Measurements from ENCODE around the gene PRR29. TPM values are rescaled to one million over a fixed set of nuclear protein-coding genes. Genes with fewer than 3 reads are reported as not detected.
"Not testable (repeated sequence)": the region's sequence is repeated elsewhere in the genome, so short reads cannot be mapped to it uniquely, and the experiment has no call there.

The PRR29 gene
- total RNA-seq, 2 experiments from 2014 or later: 1.0 to 1.5 TPM

GRCh38 chr17:64017381-64017980, 19.3 kb downstream of the PRR29 start:
- POLR2A ChIA-PET: interaction anchor here (0.6 kb wide), 1 partner anchor 11 kb away, joined by 4 read pairs; no protein-coding TSS in a partner anchor
- H3K4me3 Mint-ChIP-seq: peak overlapping the region; percentile 84
- intact Hi-C loops (cut with DNase I, micrococcal nuclease): no loop called here
- peak overlapping the region; percentile 94 for H3K27ac Mint-ChIP-seq
- peaks cover 11% of the 10 kb centered on the region for H3K36me3 Mint-ChIP-seq (ENCODE audit: low read depth)
- H3K27me3 Mint-ChIP-seq: no peaks in the 10 kb centered on the region
- ATAC-seq (no peak), DNase-seq (no peak)
- no peaks in the 10 kb centered on the region for H3K9me3 Mint-ChIP-seq (ENCODE audit: low read depth)
- CTCF ChIA-PET: interaction anchor here (0.6 to 5.5 kb wide), 22 partner anchors 10 to 222 kb away, joined by 3 to 97 read pairs (median 4); partner anchors contain the start of gene ERN1
- H3K4me1 Mint-ChIP-seq: peaks cover 68% of the 10 kb centered on the region

GRCh38 chr17:64019551-64019961, 21.4 kb downstream of the PRR29 start:
- CTCF ChIA-PET: interaction anchor here (0.7 to 5.5 kb wide), 12 partner anchors 8 to 199 kb away, joined by 3 to 97 read pairs (median 5); partner anchors contain the start of gene ERN1
- peaks cover 68% of the 10 kb centered on the region for H3K4me1 Mint-ChIP-seq
- ATAC-seq (peak; percentile 18), DNase-seq (peak; percentile 42)
- POLR2A ChIA-PET: interaction anchor here (0.5 to 1.8 kb wide), 5 partner anchors 61 to 377 kb away, joined by 3 to 12 read pairs (median 3); partner anchors contain the start of gene TEX2
- H3K27me3 Mint-ChIP-seq; intact Hi-C loops (cut with DNase I, micrococcal nuclease); H3K36me3 Mint-ChIP-seq (ENCODE audit: low read depth); H3K9me3 Mint-ChIP-seq (ENCODE audit: low read depth): not testable (repeated sequence)
- peak overlapping the region; percentile 97 for H3K27ac Mint-ChIP-seq
- H3K4me3 Mint-ChIP-seq: peak overlapping the region; percentile 84

- peak; percentile 92 for DNase-seq
- H3K27me3 Mint-ChIP-seq: no peaks in the 10 kb centered on the region
- ATAC-seq: peak; percentile 73
- peak within 1 kb of the TSS; percentile 84 for H3K4me3 Mint-ChIP-seq
- ChIA-PET POLR2A (interaction anchor here (0.5 to 1.8 kb wide), 15 partner anchors 15 to 480 kb away, joined by 3 to 12 read pairs (median 4); partner anchors contain the start of gene TEX2), CTCF (interaction anchor here (0.6 to 5.5 kb wide), 17 partner anchors 7 to 1045 kb away, joined by 3 to 97 read pairs (median 4); partner anchors contain the start of gene ERN1)
- H3K27ac Mint-ChIP-seq: peak within 1 kb of the TSS; percentile 97
- intact Hi-C loops (cut with DNase I, micrococcal nuclease): loop anchor here (1.0 to 2.0 kb wide), 10 partner anchors 21 to 477 kb away; partner anchors contain the start of genes ERN1 (in 2 of the 2), CCDC47 (in 1 of the 2), POLG2 (in 1 of the 2) and PRR29 (in 1 of the 2)
- peaks cover 68% of the 10 kb centered on the region for H3K4me1 Mint-ChIP-seq
- peaks cover 7% of the 10 kb centered on the region for H3K36me3 Mint-ChIP-seq (ENCODE audit: low read depth)
- H3K9me3 Mint-ChIP-seq (ENCODE audit: low read depth): no peaks in the 10 kb centered on the region
Observed at GRCh38 chr17:64020056-64020766, 22.1 kb downstream of the PRR29 start, which contains the start of gene ICAM2. TSS of gene ICAM2 (minus strand) at chr17:64020633. CDS start at chr17:64006691, 13,942 bp downstream.

GRCh38 chr17:64022611-64023063, 24.5 kb downstream of the PRR29 start:
- peaks cover 64% of the 10 kb centered on the region for H3K4me1 Mint-ChIP-seq
- intact Hi-C loops (cut with DNase I, micrococcal nuclease): no loop called here
- peak overlapping the region; percentile 97 for H3K27ac Mint-ChIP-seq
- ChIA-PET CTCF (interaction anchor here (0.6 to 2.6 kb wide), 4 partner anchors 32 to 143 kb away, joined by 3 to 13 read pairs (median 4); no protein-coding TSS in a partner anchor), POLR2A (interaction anchor here (0.6 to 0.7 kb wide), 3 partner anchors 124 to 198 kb away, joined by 4 to 6 read pairs (median 5); no protein-coding TSS in a partner anchor)
- H3K36me3 Mint-ChIP-seq (ENCODE audit: low read depth): peaks cover 5% of the 10 kb centered on the region
- no peaks in the 10 kb centered on the region for H3K9me3 Mint-ChIP-seq (ENCODE audit: low read depth)
- H3K4me3 Mint-ChIP-seq: peak overlapping the region; percentile 84
- DNase-seq: peak; percentile 43
- no peak for ATAC-seq
- H3K27me3 Mint-ChIP-seq: no peaks in the 10 kb centered on the region

GRCh38 chr17:64024215-64024654, 26.1 kb downstream of the PRR29 start:
- Mint-ChIP-seq H3K27ac (peak overlapping the region; percentile 89), H3K36me3 (ENCODE audit: low read depth) (no peaks in the 10 kb centered on the region), H3K4me1 (peaks cover 63% of the 10 kb centered on the region), H3K27me3 (no peaks in the 10 kb centered on the region), H3K4me3 (no peak overlapping the region), H3K9me3 (ENCODE audit: low read depth) (no peaks in the 10 kb centered on the region)
- ChIA-PET POLR2A (interaction anchor here (0.6 to 2.1 kb wide), 4 partner anchors 37 to 121 kb away, joined by 3 to 12 read pairs (median 4); partner anchors contain the start of gene ERN1), CTCF (interaction anchor here (0.6 to 9.1 kb wide), 17 partner anchors 6 to 395 kb away, joined by 3 to 362 read pairs (median 9); partner anchors contain the start of genes CD79B, CSHL1, ERN1 and GH1)
- ATAC-seq: no peak
- intact Hi-C loops (cut with DNase I, micrococcal nuclease): loop anchor here (2.0 kb wide), 3 partner anchors 37 to 43 kb away; no protein-coding TSS in a partner anchor
- DNase-seq: no peak

- intact Hi-C loops (cut with DNase I, micrococcal nuclease): loop anchor here (1.0 to 2.0 kb wide), 5 partner anchors 36 to 106 kb away; partner anchors contain the start of gene ERN1 (in 1 of the 2)
- DNase-seq: peak; percentile 71
- H3K4me3 Mint-ChIP-seq: peak overlapping the region; percentile 58
- H3K36me3 Mint-ChIP-seq (ENCODE audit: low read depth): no peaks in the 10 kb centered on the region
- no peaks in the 10 kb centered on the region for H3K27me3 Mint-ChIP-seq
- CTCF ChIA-PET: interaction anchor here (0.5 to 9.1 kb wide), 40 partner anchors 7 to 394 kb away, joined by 3 to 362 read pairs (median 5); partner anchors contain the start of genes CD79B, CSHL1, ERN1 and GH1
- peaks cover 63% of the 10 kb centered on the region for H3K4me1 Mint-ChIP-seq
- H3K9me3 Mint-ChIP-seq (ENCODE audit: low read depth): no peaks in the 10 kb centered on the region
- H3K27ac Mint-ChIP-seq: peak overlapping the region; percentile 89
- POLR2A ChIA-PET: interaction anchor here (0.6 to 2.1 kb wide), 5 partner anchors 16 to 120 kb away, joined by 3 to 12 read pairs (median 3); partner anchors contain the start of gene ERN1
- ATAC-seq: peak; percentile 27
Observed at GRCh38 chr17:64024781-64025731, 26.9 kb downstream of the PRR29 start.

GRCh38 chr17:64025732-64026294, 27.7 kb downstream of the PRR29 start:
- ATAC-seq: peak; percentile 71
- H3K9me3 Mint-ChIP-seq (ENCODE audit: low read depth): no peaks in the 10 kb centered on the region
- no peaks in the 10 kb centered on the region for H3K27me3 Mint-ChIP-seq
- H3K4me1 Mint-ChIP-seq: peaks cover 62% of the 10 kb centered on the region
- peak overlapping the region; percentile 58 for H3K4me3 Mint-ChIP-seq
- H3K27ac Mint-ChIP-seq: peak overlapping the region; percentile 89
- ChIA-PET CTCF (interaction anchor here (0.5 to 9.1 kb wide), 42 partner anchors 7 to 252 kb away, joined by 3 to 362 read pairs (median 5); partner anchors contain the start of genes CD79B, ERN1, GH1 and ICAM2), POLR2A (interaction anchor here (1.0 to 2.1 kb wide), 4 partner anchors 15 to 120 kb away, joined by 3 to 12 read pairs (median 4); partner anchors contain the start of gene ERN1)
- H3K36me3 Mint-ChIP-seq (ENCODE audit: low read depth): no peaks in the 10 kb centered on the region
- DNase-seq: peak; percentile 95
- intact Hi-C loops (cut with DNase I, micrococcal nuclease): loop anchor here (1.0 to 2.0 kb wide), 5 partner anchors 35 to 107 kb away; partner anchors contain the start of gene ERN1 (in 1 of the 2)

GRCh38 chr17:64028874-64029464, 30.8 kb downstream of the PRR29 start:
- no peaks in the 10 kb centered on the region for H3K27me3 Mint-ChIP-seq
- CTCF ChIA-PET: interaction anchor here (0.6 to 9.1 kb wide), 60 partner anchors 8 to 942 kb away, joined by 3 to 362 read pairs (median 6); partner anchors contain the start of genes ERN1, GH1, GH2 and ICAM2
- POLR2A ChIA-PET: interaction anchor here (0.6 to 1.7 kb wide), 5 partner anchors 33 to 176 kb away, joined by 3 to 8 read pairs (median 3); no protein-coding TSS in a partner anchor
- no peak for ATAC-seq
- no peak overlapping the region for H3K4me3 Mint-ChIP-seq
- H3K4me1 Mint-ChIP-seq: peaks cover 35% of the 10 kb centered on the region
- H3K27ac Mint-ChIP-seq: no peak overlapping the region
- intact Hi-C loops (cut with DNase I, micrococcal nuclease): loop anchor here (1.0 to 2.0 kb wide), 2 partner anchors 104 to 254 kb away; no protein-coding TSS in a partner anchor
- DNase-seq: peak; percentile 86
- H3K36me3 Mint-ChIP-seq (ENCODE audit: low read depth): no peaks in the 10 kb centered on the region
- no peaks in the 10 kb centered on the region for H3K9me3 Mint-ChIP-seq (ENCODE audit: low read depth)

GRCh38 chr17:64032081-64032480, 33.9 kb downstream of the PRR29 start:
- no peaks in the 10 kb centered on the region for H3K9me3 Mint-ChIP-seq (ENCODE audit: low read depth)
- CTCF ChIA-PET: interaction anchor here (0.9 to 9.1 kb wide), 3 partner anchors 16 to 101 kb away, joined by 3 to 362 read pairs (median 49); partner anchors contain the start of genes CD79B and ERN1
- no peaks in the 10 kb centered on the region for H3K36me3 Mint-ChIP-seq (ENCODE audit: low read depth)
- no peaks in the 10 kb centered on the region for H3K27me3 Mint-ChIP-seq
- intact Hi-C loops (cut with DNase I, micrococcal nuclease): no loop called here
- no peak for DNase-seq
- POLR2A ChIA-PET: no interaction called here
- H3K4me1 Mint-ChIP-seq: peaks cover 10% of the 10 kb centered on the region
- H3K27ac Mint-ChIP-seq: no peak overlapping the region
- no peak overlapping the region for H3K4me3 Mint-ChIP-seq
- no peak for ATAC-seq
